HG03378 (cell line): ENCODE measurements around the gene SCGB2A2.

Experiments
- ATAC-seq: cut with Tn5 transposase; IDR thresholded peaks from one replicate; pipeline ENCODE4 v1.9.1; 2021; ENCODE audit warnings: mild to moderate bottlenecking, moderate library complexity; ENCODE audit not compliant: unreplicated experiment

Gene SCGB2A2

GRCh38 chr11:62269654-62270278, at the start of gene SCGB2A2:
Gene SCGB2A2 (plus strand): TSS chr11:62270158. CDS start chr11:62270217, 59 bp downstream.
- ATAC-seq, result no peak

GRCh38 chr11:62221498-62221897, 48.5 kb upstream of the SCGB2A2 start:
- no peak for ATAC-seq

GRCh38 chr11:62223095-62223494, 46.9 kb upstream of the SCGB2A2 start:
- ATAC-seq, result no peak

- no peak for ATAC-seq
These were observed 36.2 kb upstream of the SCGB2A2 start for GRCh38 chr11:62233730-62234129.

GRCh38 chr11:62236187-62236586, 33.8 kb upstream of the SCGB2A2 start:
- ATAC-seq, result no peak

GRCh38 chr11:62237499-62237898, 32.5 kb upstream of the SCGB2A2 start:
- no peak for ATAC-seq

- ATAC-seq, result no peak
These were observed 31.8 kb upstream of the SCGB2A2 start for GRCh38 chr11:62238151-62238550.

GRCh38 chr11:62241095-62241494, 28.9 kb upstream of the SCGB2A2 start:
- no peak for ATAC-seq

- no peak for ATAC-seq
These were observed 27.9 kb upstream of the SCGB2A2 start, which contains the start of gene SCGB1D2 for GRCh38 chr11:62242021-62242420. Gene SCGB1D2 (plus strand): TSS chr11:62242239. CDS start chr11:62242308, 69 bp downstream.

GRCh38 chr11:62245271-62245753, 24.6 kb upstream of the SCGB2A2 start:
- ATAC-seq, result no peak

GRCh38 chr11:62251698-62252097, 18.3 kb upstream of the SCGB2A2 start:
- no peak for ATAC-seq

- ATAC-seq, result no peak
These were observed 15.9 kb upstream of the SCGB2A2 start for GRCh38 chr11:62253999-62254542.

GRCh38 chr11:62256281-62256680, 13.7 kb upstream of the SCGB2A2 start:
- no peak for ATAC-seq

GRCh38 chr11:62260261-62260953, 9.6 kb upstream of the SCGB2A2 start:
- no peak for ATAC-seq

GRCh38 chr11:62264004-62264403, 6.0 kb upstream of the SCGB2A2 start:
- no peak for ATAC-seq

- ATAC-seq, result no peak
These were observed 3.4 kb upstream of the SCGB2A2 start for GRCh38 chr11:62266558-62266957.

GRCh38 chr11:62267050-62267449, 2.9 kb upstream of the SCGB2A2 start:
- no peak for ATAC-seq

GRCh38 chr11:62267576-62267975, 2.4 kb upstream of the SCGB2A2 start:
- no peak for ATAC-seq

- ATAC-seq, result no peak
These were observed 3.3 kb downstream of the SCGB2A2 start for GRCh38 chr11:62273284-62273683.

- no peak for ATAC-seq
These were observed 3.9 kb downstream of the SCGB2A2 start for GRCh38 chr11:62273789-62274275.

GRCh38 chr11:62280452-62280851, 10.5 kb downstream of the SCGB2A2 start:
- ATAC-seq, result no peak

- no peak for ATAC-seq
These were observed 25.5 kb downstream of the SCGB2A2 start for GRCh38 chr11:62295504-62295903.
